ENCODE results near the gene CREG2.

- TF ChIP-seq ZFP30 (CRISPR knock-in tag; IDR thresholded peaks at IDR 0.05) (no peak), RARB (CRISPR knock-in tag; IDR thresholded peaks at IDR 0.05) (no peak), ZNF565 (CRISPR knock-in tag; conservative IDR thresholded peaks at IDR 0.05; ENCODE audit: low read depth) (no peak), CSDC2 (CRISPR knock-in tag; IDR thresholded peaks at IDR 0.05) (no peak), BACH2 (CRISPR knock-in tag; IDR thresholded peaks at IDR 0.05; ENCODE audit: borderline replicate concordance) (no peak), PATZ1 (CRISPR knock-in tag; IDR thresholded peaks at IDR 0.05; ENCODE audit: borderline replicate concordance) (no peak), POU6F1 (CRISPR knock-in tag; IDR thresholded peaks at IDR 0.05; ENCODE audit: borderline replicate concordance, low read depth) (no peak), ZFP3 (CRISPR knock-in tag; IDR thresholded peaks at IDR 0.05) (no peak), PPARA (CRISPR knock-in tag; IDR thresholded peaks at IDR 0.05; ENCODE audit: borderline replicate concordance) (no peak)
- TF ChIP-seq, protein P1, sequence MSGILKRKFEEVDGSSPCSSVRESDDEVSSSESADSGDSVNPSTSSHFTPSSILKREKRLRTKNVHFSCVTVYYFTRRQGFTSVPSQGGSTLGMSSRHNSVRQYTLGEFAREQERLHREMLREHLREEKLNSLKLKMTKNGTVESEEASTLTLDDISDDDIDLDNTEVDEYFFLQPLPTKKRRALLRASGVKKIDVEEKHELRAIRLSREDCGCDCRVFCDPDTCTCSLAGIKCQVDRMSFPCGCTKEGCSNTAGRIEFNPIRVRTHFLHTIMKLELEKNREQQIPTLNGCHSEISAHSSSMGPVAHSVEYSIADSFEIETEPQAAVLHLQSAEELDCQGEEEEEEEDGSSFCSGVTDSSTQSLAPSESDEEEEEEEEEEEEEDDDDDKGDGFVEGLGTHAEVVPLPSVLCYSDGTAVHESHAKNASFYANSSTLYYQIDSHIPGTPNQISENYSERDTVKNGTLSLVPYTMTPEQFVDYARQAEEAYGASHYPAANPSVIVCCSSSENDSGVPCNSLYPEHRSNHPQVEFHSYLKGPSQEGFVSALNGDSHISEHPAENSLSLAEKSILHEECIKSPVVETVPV (CRISPR knock-in tag; IDR thresholded peaks at IDR 0.05): no peak
Observed at GRCh38 chr2:101362777-101363176, 24.5 kb downstream of the CREG2 start.

Data from SK-N-SH treated with all-trans-retinoic acid at 6 μM for 48 hours (cell line).